Stimulated activated CD4-positive, alpha-beta T cell treated with anti-CD3 and anti-CD28 coated beads, Interleukin-2, amount 100 ng/mL, for 48 hours (primary cell): ENCODE results near the gene SCRT2.
"Not testable (repeated sequence)": the region's sequence is repeated elsewhere in the genome, so short reads cannot be mapped to it uniquely, and the experiment has no call there.

ENCODE experiments used
- DNase-seq, 2 donors: peaks; one replicate each; pipeline ENCODE4 v3.0.0-alpha.2; 2020

Gene SCRT2

GRCh38 chr20:650954-651353 is 24.6 kb downstream of the SCRT2 start:
- DNase-seq = no peak

GRCh38 chr20:650281-650680 is 25.3 kb downstream of the SCRT2 start:
- no peak for DNase-seq

GRCh38 chr20:647479-648019 is 28.1 kb downstream of the SCRT2 start:
- no peak for DNase-seq

- no peak for DNase-seq
Measured at GRCh38 chr20:646868-647233, 28.8 kb downstream of the SCRT2 start.

GRCh38 chr20:646107-646867 is 29.3 kb downstream of the SCRT2 start:
- no peak for DNase-seq

- peak; percentile 72 to 75 for DNase-seq
Measured at GRCh38 chr20:645318-646106, 30.1 kb downstream of the SCRT2 start.

- no peak for DNase-seq
Measured at GRCh38 chr20:644692-645317, 30.8 kb downstream of the SCRT2 start.

GRCh38 chr20:642398-643174 is 33.0 kb downstream of the SCRT2 start:
- no peak for DNase-seq

- not testable (repeated sequence) for DNase-seq
Measured at GRCh38 chr20:642013-642397, 33.6 kb downstream of the SCRT2 start.

GRCh38 chr20:641516-641875 is 34.1 kb downstream of the SCRT2 start:
- no peak for DNase-seq

- DNase-seq = no peak
Measured at GRCh38 chr20:640674-641515, 34.7 kb downstream of the SCRT2 start.

- DNase-seq = no peak
Measured at GRCh38 chr20:638579-638978, 37.0 kb downstream of the SCRT2 start.

GRCh38 chr20:637559-637958 is 38.0 kb downstream of the SCRT2 start:
- no peak for DNase-seq

- no peak for DNase-seq
Measured at GRCh38 chr20:635893-636338, 39.7 kb downstream of the SCRT2 start.

- no peak for DNase-seq
Measured at GRCh38 chr20:635028-635892, 40.3 kb downstream of the SCRT2 start.

- DNase-seq = no peak
Measured at GRCh38 chr20:634148-634925, 41.3 kb downstream of the SCRT2 start.

GRCh38 chr20:631101-631500 is 44.5 kb downstream of the SCRT2 start:
- no peak for DNase-seq

GRCh38 chr20:626579-626978 is 49.0 kb downstream of the SCRT2 start:
- DNase-seq = no peak

- no peak for DNase-seq
Measured at GRCh38 chr20:625360-625932, 50.2 kb downstream of the SCRT2 start.

- DNase-seq = no peak
Measured at GRCh38 chr20:623704-624103, 51.9 kb downstream of the SCRT2 start.
